GM12878 (cell line): Measurements from ENCODE around the gene LRRC15. TPM values are rescaled to one million over a fixed set of nuclear protein-coding genes. Genes with fewer than 3 reads are reported as not detected.

Source experiments
- ATAC-seq: fragments of 200-7000 bp; cut with Tn5 transposase; 3 replicates; pipeline ENCODE4 v1.9.1; 2020; ENCODE audit warnings: mild to moderate bottlenecking, moderate library complexity
- BruUV-seq: library from RNA; stranded (reverse); fragments of 400-500 nt; replicated peaks from 2 replicates; lab custom pipeline; 2021; lab: Mats Ljungman, UMichigan
- CTCF ChIA-PET: fragments of 300-600 bp; sonication (Branson Sonifier 250); formaldehyde crosslinking; extraction: SDS; loops from one replicate; lab custom pipeline; 2021; ENCODE audit warnings: inconsistent platforms; lab: Yijun Ruan, JAX
- POLR2A ChIA-PET: fragments of 350-600 bp; formaldehyde crosslinking; extraction: SDS; loops from one replicate; lab custom pipeline; 2021; ENCODE audit warnings: inconsistent platforms; lab: Charles Lee
- RAD21 ChIA-PET: fragments of 300-600 bp; sonication (Branson Sonifier 250); formaldehyde crosslinking; loops from one replicate; lab custom pipeline; 2023; ENCODE audit warnings: antibody characterized with exemption; ENCODE audit not compliant: unreplicated experiment; lab: Charles Lee
- SMC1A ChIA-PET: fragments of 300-600 bp; sonication (Branson Sonifier 250); formaldehyde crosslinking; loops from one replicate; lab custom pipeline; 2023; ENCODE audit not compliant: unreplicated experiment, uncharacterized antibody; lab: Charles Lee
- DNase-seq: peaks from one replicate; pipeline ENCODE4 v3.0.0-alpha.2; 2011; ENCODE audit warnings: low read depth, low spot score
- FAIRE-seq: peaks from 3 replicates; lab custom pipeline; 2011; peaks lifted over from hg19 to GRCh38; lab: Jason Lieb, UNC
- H2AFZ ChIP-seq: 2 replicates; pipeline ENCODE4 v1.6.0; 2011; ENCODE audit warnings: low read depth, low read length, control low read depth; ENCODE audit not compliant: control insufficient read depth
- H3K27ac ChIP-seq: 2 replicates; pipeline ENCODE4 v1.5.1; 2011; ENCODE audit warnings: control low read depth; ENCODE audit not compliant: control insufficient read depth, insufficient read depth
- H3K27me3 ChIP-seq, 2 experiments: replicated peaks in 1 of 2; 2 replicates each; pipeline versions ENCODE4 v1.6.0 to v1.6.1; 2011; ENCODE audit warnings: low read length in 1 of 2; ENCODE audit not compliant: control insufficient read depth in 2 of 2, insufficient read depth in 2 of 2
- H3K36me3 ChIP-seq, 2 experiments: 2 replicates each; pipeline ENCODE4 v1.5.1; 2011; ENCODE audit warnings: low read length in 1 of 2; ENCODE audit not compliant: control insufficient read depth in 2 of 2, insufficient read depth in 2 of 2
- H3K4me1 ChIP-seq: 2 replicates; pipeline ENCODE4 v1.6.1; 2011; ENCODE audit warnings: mild to moderate bottlenecking, low read length, moderate library complexity, mixed read lengths; ENCODE audit not compliant: control insufficient read depth, insufficient read depth
- H3K4me2 ChIP-seq: 2 replicates; pipeline ENCODE4 v1.6.0; 2011; ENCODE audit warnings: control low read depth; ENCODE audit not compliant: control insufficient read depth, insufficient read depth
- H3K4me3 ChIP-seq: fragments of 200-600 bp; sonication (generic); 2 replicates; pipeline ENCODE4 v1.5.1; 2016
- H3K79me2 ChIP-seq: 2 replicates; pipeline ENCODE4 v1.6.0; 2011; ENCODE audit warnings: low read length; ENCODE audit not compliant: control insufficient read depth, insufficient read depth
- H3K9ac ChIP-seq: 2 replicates; pipeline ENCODE4 v1.8.0; 2011; ENCODE audit warnings: low read length, control low read depth, mixed read lengths; ENCODE audit not compliant: control insufficient read depth, insufficient read depth
- H3K9me3 ChIP-seq: replicated peaks from 3 replicates; pipeline ENCODE4 v1.5.1; 2011; ENCODE audit warnings: mild to moderate bottlenecking, low read length; ENCODE audit not compliant: control insufficient read depth, insufficient read depth
- H4K20me1 ChIP-seq: 2 replicates; pipeline ENCODE4 v1.6.0; 2011; ENCODE audit not compliant: control insufficient read depth, insufficient read depth
- BCL11A ChIP-seq: IDR thresholded peaks from 2 replicates; pipeline ENCODE4 v1.6.1; 2011; ENCODE audit warnings: low read depth, low read length
- FOXK2 ChIP-seq: fragments of 450-650 bp; IDR thresholded peaks from 2 replicates; pipeline ENCODE4 v1.6.1; 2017; ENCODE audit warnings: mild to moderate bottlenecking, moderate library complexity
- GABPA ChIP-seq: IDR thresholded peaks from 2 replicates; pipeline ENCODE4 v1.6.1; 2014; ENCODE audit warnings: antibody characterized with exemption, low read depth, mild to moderate bottlenecking, inconsistent platforms
- IRF5 ChIP-seq: fragments of 450-650 bp; IDR thresholded peaks from 2 replicates; pipeline ENCODE4 v1.6.1; 2017; ENCODE audit warnings: borderline replicate concordance
- NFXL1 ChIP-seq: fragments of 450-650 bp; IDR thresholded peaks from 2 replicates; pipeline ENCODE4 v1.6.1; 2017; ENCODE audit warnings: antibody characterized with exemption, mild to moderate bottlenecking, borderline replicate concordance
- RELA ChIP-seq: fragments of 450-650 bp; IDR thresholded peaks from 2 replicates; pipeline ENCODE4 v1.8.0; 2014; ENCODE audit warnings: borderline replicate concordance; ENCODE audit not compliant: partially characterized antibody
- SP1 ChIP-seq: IDR thresholded peaks from one replicate; pipeline ENCODE4 v1.6.1; 2011; ENCODE audit warnings: low read depth, low read length
- WRNIP1 ChIP-seq: IDR thresholded peaks from 2 replicates; pipeline ENCODE4 v1.6.1; 2011; ENCODE audit warnings: low read depth, low read length, improper control_type of control experiment, borderline replicate concordance
- ZBED1 ChIP-seq: IDR thresholded peaks from 2 replicates; pipeline ENCODE4 v1.6.1; 2016; ENCODE audit warnings: borderline replicate concordance
- ZNF384 ChIP-seq: IDR thresholded peaks from 2 replicates; pipeline ENCODE4 v1.6.1; 2012; ENCODE audit warnings: low read depth, mild to moderate bottlenecking, low read length, improper control_type of control experiment, borderline replicate concordance
- WGBS: methylation state at CpG from one replicate; pipeline ENCODE4 v1.1.6; 2016; ENCODE audit warnings: low lambda C conversion rate; ENCODE audit not compliant: insufficient replicate concordance, insufficient coverage; ENCODE audit errors: missing lambda C conversion rate; 5-methylcytosine and 5-hydroxymethylcytosine counted together
- in situ Hi-C: fragments of 300-500 bp; cut with MboI; formaldehyde crosslinking; loops from 9 replicates; pipeline ENCODE4 v1.14.3; 2018; ENCODE audit warnings: mixed read lengths
- intact Hi-C: fragments of 100-400 bp; cut with micrococcal nuclease; formaldehyde crosslinking; loops from one replicate; pipeline ENCODE4 v1.14.2; 2022; ENCODE audit not compliant: unreplicated experiment
- polyA plus RNA-seq, 11 experiments: library from polyadenylated mRNA; depleted of rRNA in 4 of 11; unstranded in 6 of 11; stranded (reverse) in 5 of 11; fragments of >200 nt; fragmentation: Nextera tagmentation in 4 of 11; fragmentation: Illumina TruSeq in 1 of 11; extraction: Ambion mirVana in 4 of 11; extraction: Trizol in 1 of 11; gene quantifications; 1 replicate in 1 of 11; 2 replicates in 10 of 11; pipeline versions ENCODE4 v1.2.1 to v1.2.3, GENCODE V29; 2011 to 2016; ENCODE audit warnings: inconsistent platforms in 2 of 11, missing spikeins in 2 of 11, low read depth in 1 of 11
- total RNA-seq, 4 experiments: library from RNA; depleted of rRNA in 3 of 4; stranded (reverse); fragments of >200 nt in 3 of 4; fragmentation: Illumina TruSeq in 1 of 4; extraction: Trizol in 1 of 4; gene quantifications; 2 replicates each; pipeline versions ENCODE4 v1.2.1 to v1.2.3, GENCODE V29; 2013 to 2021
- TF ChIP-seq, protein P1 (sequence below): IDR thresholded peaks from 2 replicates; pipeline ENCODE4 v1.6.1; 2011; ENCODE audit warnings: borderline replicate concordance, low read depth, mild to moderate bottlenecking, moderate library complexity, low read length; ENCODE audit not compliant: insufficient read depth, poor library complexity, severe bottlenecking
- TF ChIP-seq, protein P2 (sequence below): IDR thresholded peaks from 2 replicates; pipeline ENCODE4 v1.6.1; 2012; ENCODE audit warnings: low read depth, low read length, improper control_type of control experiment

Gene LRRC15
- total and polyA plus RNA-seq, 10 of the 15 experiments (the other 5 are each of a cell fraction or from before 2014, with no cell fraction given): not detected

- Histone ChIP-seq H3K4me2 (no peak overlapping the region), H3K36me3 (no peaks in the 10 kb centered on the region), H3K9ac (no peak overlapping the region), H3K27ac (no peak overlapping the region), H3K27me3 (no peaks in the 10 kb centered on the region; a peak in 2 of 4 replicates), H2AFZ (no peak overlapping the region), H3K4me3 (no peak overlapping the region), H4K20me1 (no peaks in the 10 kb centered on the region), H3K4me1 (no peaks in the 10 kb centered on the region), H3K9me3 (no peaks in the 10 kb centered on the region), H3K79me2 (no peaks in the 10 kb centered on the region)
- in situ Hi-C loops: no loop called here
- ChIA-PET SMC1A (no interaction called here), RAD21 (no interaction called here), POLR2A (no interaction called here), CTCF (no interaction called here)
- intact Hi-C loops: no loop called here
- 62% methylated on average over 6 of the region's 6 CpGs for WGBS
- no TSS peak for BruUV-seq
- no peak for DNase-seq
- TF ChIP-seq ZNF384: no peak
- TF ChIP-seq, protein P1, sequence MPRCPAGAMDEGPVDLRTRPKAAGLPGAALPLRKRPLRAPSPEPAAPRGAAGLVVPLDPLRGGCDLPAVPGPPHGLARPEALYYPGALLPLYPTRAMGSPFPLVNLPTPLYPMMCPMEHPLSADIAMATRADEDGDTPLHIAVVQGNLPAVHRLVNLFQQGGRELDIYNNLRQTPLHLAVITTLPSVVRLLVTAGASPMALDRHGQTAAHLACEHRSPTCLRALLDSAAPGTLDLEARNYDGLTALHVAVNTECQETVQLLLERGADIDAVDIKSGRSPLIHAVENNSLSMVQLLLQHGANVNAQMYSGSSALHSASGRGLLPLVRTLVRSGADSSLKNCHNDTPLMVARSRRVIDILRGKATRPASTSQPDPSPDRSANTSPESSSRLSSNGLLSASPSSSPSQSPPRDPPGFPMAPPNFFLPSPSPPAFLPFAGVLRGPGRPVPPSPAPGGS: no peak
- TF ChIP-seq, protein P2, sequence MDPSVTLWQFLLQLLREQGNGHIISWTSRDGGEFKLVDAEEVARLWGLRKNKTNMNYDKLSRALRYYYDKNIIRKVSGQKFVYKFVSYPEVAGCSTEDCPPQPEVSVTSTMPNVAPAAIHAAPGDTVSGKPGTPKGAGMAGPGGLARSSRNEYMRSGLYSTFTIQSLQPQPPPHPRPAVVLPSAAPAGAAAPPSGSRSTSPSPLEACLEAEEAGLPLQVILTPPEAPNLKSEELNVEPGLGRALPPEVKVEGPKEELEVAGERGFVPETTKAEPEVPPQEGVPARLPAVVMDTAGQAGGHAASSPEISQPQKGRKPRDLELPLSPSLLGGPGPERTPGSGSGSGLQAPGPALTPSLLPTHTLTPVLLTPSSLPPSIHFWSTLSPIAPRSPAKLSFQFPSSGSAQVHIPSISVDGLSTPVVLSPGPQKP: no peak
- TF ChIP-seq GABPA: no peak
- no peak for TF ChIP-seq IRF5
- no peak for TF ChIP-seq SP1
- no peak for TF ChIP-seq NFXL1
- TF ChIP-seq ZBED1: no peak
- TF ChIP-seq FOXK2: no peak
- no peak for TF ChIP-seq WRNIP1
- no peak for TF ChIP-seq RELA
- no peak for TF ChIP-seq BCL11A
- FAIRE-seq: no peak
- ATAC-seq: no peak
These were observed 21.2 kb downstream of the LRRC15 start for GRCh38 chr3:194348354-194348753.
